H9 (cell line): Measurements from ENCODE around the gene DOCK1. TPM values are rescaled to one million over a fixed set of nuclear protein-coding genes. Genes with fewer than 3 reads are reported as not detected.

Source experiments
- DNase-seq: peaks from one replicate; pipeline ENCODE4 v3.0.0-alpha.2; 2017
- H2AFZ ChIP-seq: one replicate; pipeline ENCODE4 v1.6.1; 2013; ENCODE audit warnings: mild to moderate bottlenecking, low read length, control low read depth, moderate library complexity
- H2AK5ac ChIP-seq: 2 replicates; pipeline ENCODE4 v1.6.1; 2013; ENCODE audit warnings: low read length, control low read depth, mixed read lengths; ENCODE audit not compliant: insufficient read length
- H2BK120ac ChIP-seq: one replicate; pipeline ENCODE4 v1.6.1; 2013; ENCODE audit warnings: low read depth, mild to moderate bottlenecking, low read length, control low read depth, inconsistent platforms; ENCODE audit not compliant: poor library complexity, severe bottlenecking
- H2BK12ac ChIP-seq: 2 replicates; pipeline ENCODE4 v1.6.1; 2013; ENCODE audit warnings: low read length, control low read depth, mixed read lengths, low read depth; ENCODE audit not compliant: insufficient read length
- H2BK15ac ChIP-seq: 2 replicates; pipeline ENCODE4 v1.6.1; 2013; ENCODE audit warnings: low read depth, low read length, control low read depth
- H2BK20ac ChIP-seq: one replicate; pipeline ENCODE4 v1.6.1; 2013; ENCODE audit warnings: low read depth, mild to moderate bottlenecking, low read length, control low read depth, inconsistent platforms; ENCODE audit not compliant: poor library complexity, severe bottlenecking
- H2BK5ac ChIP-seq: 2 replicates; pipeline ENCODE4 v1.6.1; 2013; ENCODE audit warnings: low read length, control low read depth, mixed read lengths; ENCODE audit not compliant: insufficient read length
- H3K14ac ChIP-seq: 2 replicates; pipeline ENCODE4 v1.6.1; 2013; ENCODE audit warnings: low read length, control low read depth; ENCODE audit not compliant: insufficient read depth
- H3K18ac ChIP-seq: 2 replicates; pipeline ENCODE4 v1.6.1; 2013; ENCODE audit warnings: low read depth, mild to moderate bottlenecking, mixed read lengths, low read length, control low read depth; ENCODE audit not compliant: insufficient read length
- H3K23ac ChIP-seq: 2 replicates; pipeline ENCODE4 v1.6.1; 2013; ENCODE audit warnings: low read length, control low read depth, mixed read lengths, low read depth; ENCODE audit not compliant: insufficient read length
- H3K23me2 ChIP-seq: 2 replicates; pipeline ENCODE4 v1.6.1; 2013; ENCODE audit warnings: low read depth, mild to moderate bottlenecking, mixed read lengths, low read length, control low read depth; ENCODE audit not compliant: insufficient read length, poor library complexity, severe bottlenecking
- H3K27ac ChIP-seq: 2 replicates; pipeline ENCODE4 v1.5.1; 2013; ENCODE audit warnings: low read length, control low read depth, mixed read lengths, low read depth; ENCODE audit not compliant: insufficient read length
- H3K27me3 ChIP-seq: 2 replicates; pipeline ENCODE4 v1.6.1; 2013; ENCODE audit warnings: low read length, control low read depth, inconsistent platforms; ENCODE audit not compliant: insufficient read depth
- H3K4ac ChIP-seq: 2 replicates; pipeline ENCODE4 v1.6.1; 2013; ENCODE audit warnings: low read depth, mild to moderate bottlenecking, control low read depth, inconsistent platforms, low read length, moderate library complexity
- H3K4me1 ChIP-seq: 2 replicates; pipeline ENCODE4 v1.6.1; 2013; ENCODE audit warnings: low read length, control low read depth, inconsistent platforms; ENCODE audit not compliant: insufficient read depth
- H3K4me2 ChIP-seq: 2 replicates; pipeline ENCODE4 v1.6.1; 2013; ENCODE audit warnings: low read length, control low read depth, mixed read lengths; ENCODE audit not compliant: insufficient read length, insufficient read depth
- H3K56ac ChIP-seq: 2 replicates; pipeline ENCODE4 v1.6.1; 2013; ENCODE audit warnings: low read depth, mild to moderate bottlenecking, mixed read lengths, low read length, control low read depth; ENCODE audit not compliant: insufficient read length
- H3K79me1 ChIP-seq: 2 replicates; pipeline ENCODE4 v1.6.1; 2013; ENCODE audit warnings: low read depth, mild to moderate bottlenecking, moderate library complexity, low read length, control low read depth, inconsistent platforms; ENCODE audit not compliant: insufficient read depth, poor library complexity, severe bottlenecking
- H3K79me2 ChIP-seq: 2 replicates; pipeline ENCODE4 v1.6.1; 2013; ENCODE audit warnings: low read length, control low read depth, inconsistent platforms; ENCODE audit not compliant: insufficient read depth
- H3K9ac ChIP-seq: 2 replicates; pipeline ENCODE4 v1.6.1; 2013; ENCODE audit warnings: low read length, control low read depth, mixed read lengths; ENCODE audit not compliant: insufficient read length; ENCODE audit errors: extremely low read depth
- H3K9me3 ChIP-seq: one replicate; pipeline ENCODE4 v1.6.1; 2013; ENCODE audit warnings: low read depth, low read length, inconsistent platforms; ENCODE audit not compliant: control insufficient read depth
- H3T11ph ChIP-seq: one replicate; pipeline ENCODE4 v1.6.1; 2013; ENCODE audit warnings: mild to moderate bottlenecking, low read length, control low read depth, inconsistent platforms
- H4K20me1 ChIP-seq: one replicate; pipeline ENCODE4 v1.6.1; 2013; ENCODE audit not compliant: control insufficient read depth, insufficient read length, insufficient read depth
- H4K5ac ChIP-seq: 2 replicates; pipeline ENCODE4 v1.6.1; 2013; ENCODE audit warnings: low read depth, mild to moderate bottlenecking, mixed read lengths, low read length, control low read depth; ENCODE audit not compliant: insufficient read length
- H4K8ac ChIP-seq: replicated peaks from 2 replicates; pipeline ENCODE4 v1.6.1; 2013; ENCODE audit warnings: low read length, control low read depth, mixed read lengths, low read depth; ENCODE audit not compliant: insufficient read length
- H4K91ac ChIP-seq: 2 replicates; pipeline ENCODE4 v1.6.1; 2013; ENCODE audit warnings: low read depth, mild to moderate bottlenecking, moderate library complexity, mixed read lengths, low read length, control low read depth; ENCODE audit not compliant: insufficient read length
- H3K27ac Mint-ChIP-seq, 3 experiments: 2 replicates in 2 of 3; 3 replicates in 1 of 3; pipeline ENCODE4 v1.8.0; 2020 to 2021; ENCODE audit warnings: mixed read lengths in 3 of 3, mild to moderate bottlenecking in 1 of 3, moderate library complexity in 1 of 3
- H3K27me3 Mint-ChIP-seq: 2 replicates; pipeline ENCODE4 v1.8.0; 2021; ENCODE audit warnings: low read depth, mild to moderate bottlenecking, moderate library complexity, mixed read lengths
- H3K36me3 Mint-ChIP-seq, 3 experiments: 2 replicates in 2 of 3; 3 replicates in 1 of 3; pipeline ENCODE4 v1.8.0; 2020 to 2021; ENCODE audit warnings: low read depth in 3 of 3, mixed read lengths in 3 of 3; ENCODE audit not compliant: insufficient read depth in 1 of 3
- H3K4me1 Mint-ChIP-seq, 2 experiments: 2 replicates each; pipeline ENCODE4 v1.8.0; 2020; ENCODE audit warnings: mixed read lengths in 2 of 2
- H3K4me3 Mint-ChIP-seq, 2 experiments: 2 replicates in 1 of 2; 3 replicates in 1 of 2; pipeline ENCODE4 v1.8.0; 2020 to 2021; ENCODE audit warnings: mild to moderate bottlenecking in 2 of 2, mixed read lengths in 2 of 2, moderate library complexity in 1 of 2
- H3K9me3 Mint-ChIP-seq, 2 experiments: 2 replicates in 1 of 2; 3 replicates in 1 of 2; pipeline ENCODE4 v1.8.0; 2020; ENCODE audit warnings: mild to moderate bottlenecking in 2 of 2, mixed read lengths in 2 of 2, moderate library complexity in 1 of 2
- CTCF ChIP-seq: fragments of 200-600 bp; sonication (generic); conservative IDR thresholded peaks from 3 replicates; pipeline ENCODE4 v1.8.0; 2021; ENCODE audit warnings: antibody characterized with exemption, mild to moderate bottlenecking
- WGBS: extraction: QIAGEN DNeasy Blood & Tissue Kit; methylation state at CpG from one replicate; pipeline ENCODE4 v1.1.7; 2013; ENCODE audit warnings: missing lambda C conversion rate, low lambda C conversion rate, mixed read lengths; ENCODE audit not compliant: insufficient read length; ENCODE audit errors: extremely low coverage; 5-methylcytosine and 5-hydroxymethylcytosine counted together
- total RNA-seq: library from RNA; stranded (reverse); gene quantifications from 2 replicates; pipeline ENCODE4 v1.2.1, GENCODE V29; 2021

Gene DOCK1
- total RNA-seq, 1 experiment from 2014 or later: 57.0 TPM

GRCh38 chr10:127497685-127498084 is 592.5 kb downstream of the DOCK1 start:
- no peak overlapping the region for H3K4me2 ChIP-seq
- no peaks in the 10 kb centered on the region for H4K20me1 ChIP-seq
- H2BK20ac ChIP-seq: no peak overlapping the region
- no peak overlapping the region for H4K8ac ChIP-seq
- no peak overlapping the region for H2BK15ac ChIP-seq
- no peak overlapping the region for H3K4me3 Mint-ChIP-seq
- peaks cover 0 to 4% of the 10 kb centered on the region in 2 experiments; a peak in 2 of 4 replicates for H3K4me1 Mint-ChIP-seq
- H3K36me3 Mint-ChIP-seq: no peaks in the 10 kb centered on the region
- no peak overlapping the region for H3K27ac ChIP-seq
- no peaks in the 10 kb centered on the region for H3K4me1 ChIP-seq
- no peaks in the 10 kb centered on the region for H3K79me1 ChIP-seq
- no CpG with 5 or more reads among the region's 10 CpGs for WGBS
- no peak overlapping the region for H3K18ac ChIP-seq
- H3K79me2 ChIP-seq: no peaks in the 10 kb centered on the region
- H3K9me3 Mint-ChIP-seq: no peaks in the 10 kb centered on the region
- no peak overlapping the region for H3K14ac ChIP-seq
- no peak overlapping the region for H2AFZ ChIP-seq
- H3K23ac ChIP-seq: no peak overlapping the region
- H3K4ac ChIP-seq: no peak overlapping the region
- H3K27ac Mint-ChIP-seq: peak overlapping the region in 1 of 3 experiments; percentile 34; a peak in 1 of 7 replicates
- H2BK12ac ChIP-seq: no peak overlapping the region
- no peaks in the 10 kb centered on the region for H3K23me2 ChIP-seq
- no peak overlapping the region for H3T11ph ChIP-seq
- no peak for TF ChIP-seq CTCF
- H3K27me3 ChIP-seq: no peaks in the 10 kb centered on the region
- H2BK120ac ChIP-seq: no peak overlapping the region
- no peak overlapping the region for H3K9ac ChIP-seq
- DNase-seq: no peak
- H3K27me3 Mint-ChIP-seq: no peaks in the 10 kb centered on the region; the same call in 1 of the 2 replicates
- H4K91ac ChIP-seq: no peak overlapping the region
- H3K56ac ChIP-seq: no peak overlapping the region
- no peak overlapping the region for H4K5ac ChIP-seq
- H2AK5ac ChIP-seq: no peak overlapping the region
- H3K9me3 ChIP-seq: no peaks in the 10 kb centered on the region
- H2BK5ac ChIP-seq: no peak overlapping the region
